GM18868 (cell line): Measurements from ENCODE around the gene KPNA1.

Source experiments
- ATAC-seq: cut with Tn5 transposase; IDR thresholded peaks from one replicate; pipeline ENCODE4 v1.9.1; 2021; ENCODE audit warnings: mild to moderate bottlenecking, moderate library complexity; ENCODE audit not compliant: unreplicated experiment

Gene KPNA1

DNA sequence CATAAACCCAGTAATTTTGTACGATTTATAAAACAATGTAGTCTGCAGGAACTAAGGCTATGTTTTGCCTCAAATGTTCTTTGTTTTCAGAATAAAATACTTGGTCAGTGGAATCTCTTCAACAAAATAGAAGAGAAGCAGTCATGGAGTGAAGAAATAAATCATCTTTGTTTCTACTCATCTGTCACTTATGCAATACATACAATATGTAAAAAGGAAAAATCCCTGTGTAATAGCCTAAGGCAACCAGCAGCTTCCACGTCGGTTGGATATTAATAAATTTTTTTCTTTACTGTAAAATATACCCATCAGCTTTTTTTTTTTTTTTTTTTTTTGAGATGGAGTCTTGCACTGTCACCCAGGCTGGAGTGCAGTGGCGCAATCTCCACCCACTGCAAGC, 93.6 kb downstream of the KPNA1 start:
- ATAC-seq, result no peak

DNA sequence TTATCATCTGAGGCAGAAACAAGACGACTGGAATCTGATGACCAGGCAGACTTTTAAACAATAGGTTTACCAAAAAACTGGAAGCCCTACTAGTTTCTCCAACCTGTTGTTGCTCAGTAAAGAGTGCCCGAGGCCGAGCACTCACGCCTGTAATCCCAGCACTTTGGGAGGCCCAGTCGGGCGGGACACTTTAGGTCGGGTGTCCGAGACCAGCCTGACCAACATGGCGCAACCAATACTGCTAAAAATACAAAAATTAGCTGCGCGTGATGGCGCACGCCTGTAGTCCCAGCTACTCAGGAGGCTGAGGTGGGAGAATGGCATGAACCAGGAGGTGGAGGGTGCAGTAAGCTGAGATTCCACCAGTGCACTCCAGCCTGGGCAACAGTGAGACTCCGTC, 97.8 kb downstream of the KPNA1 start:
- no peak for ATAC-seq

DNA sequence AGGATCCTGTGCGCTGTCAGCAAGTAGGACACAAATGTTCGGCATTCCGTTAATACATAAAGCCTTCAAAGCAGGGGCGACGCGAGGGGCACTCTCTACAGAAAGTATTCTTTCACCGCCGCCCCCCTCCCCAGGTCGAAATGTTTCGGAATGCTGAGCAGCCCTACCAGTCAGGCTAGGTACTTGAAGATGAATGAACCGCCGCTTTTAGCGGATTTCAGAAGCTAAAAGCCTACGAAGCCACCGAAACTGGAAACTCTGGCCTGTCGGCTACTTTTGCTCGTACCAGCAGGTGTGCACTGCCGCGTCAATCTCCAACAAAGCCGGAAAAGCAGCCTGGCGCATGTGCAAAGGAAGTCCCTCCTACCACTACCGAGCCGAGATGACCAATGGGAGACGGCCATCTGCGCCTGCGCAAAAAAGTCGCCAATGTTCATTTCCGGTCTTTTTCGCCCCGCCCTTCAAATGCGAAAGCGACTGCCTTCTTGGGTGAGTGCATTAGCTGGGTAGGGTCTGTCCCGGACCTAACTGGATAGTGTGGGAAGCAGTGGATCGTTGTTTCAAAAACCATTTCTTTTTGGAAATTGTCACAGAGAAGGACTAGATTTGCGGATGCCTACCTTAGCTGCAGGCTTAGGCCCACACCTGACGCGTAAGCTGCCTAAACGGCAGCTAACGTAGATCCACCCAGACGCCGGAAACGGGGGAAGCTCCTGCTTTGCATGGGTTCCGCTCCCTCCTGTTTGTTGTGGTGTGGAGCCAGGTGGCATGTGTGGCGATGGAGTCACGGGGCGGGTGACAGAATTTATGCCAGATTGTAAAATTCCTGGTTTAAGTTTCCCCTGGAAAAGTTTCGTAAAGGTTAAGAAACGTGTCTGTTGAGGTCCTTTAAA, 98.7 kb downstream of the KPNA1 start, which contains the start of gene WDR5B:
TSS of gene WDR5B (minus strand) at position 301 of the 893 bp plus-strand sequence. CDS start 534 bp downstream, outside the sequence.
- peak; percentile 81 for ATAC-seq

DNA sequence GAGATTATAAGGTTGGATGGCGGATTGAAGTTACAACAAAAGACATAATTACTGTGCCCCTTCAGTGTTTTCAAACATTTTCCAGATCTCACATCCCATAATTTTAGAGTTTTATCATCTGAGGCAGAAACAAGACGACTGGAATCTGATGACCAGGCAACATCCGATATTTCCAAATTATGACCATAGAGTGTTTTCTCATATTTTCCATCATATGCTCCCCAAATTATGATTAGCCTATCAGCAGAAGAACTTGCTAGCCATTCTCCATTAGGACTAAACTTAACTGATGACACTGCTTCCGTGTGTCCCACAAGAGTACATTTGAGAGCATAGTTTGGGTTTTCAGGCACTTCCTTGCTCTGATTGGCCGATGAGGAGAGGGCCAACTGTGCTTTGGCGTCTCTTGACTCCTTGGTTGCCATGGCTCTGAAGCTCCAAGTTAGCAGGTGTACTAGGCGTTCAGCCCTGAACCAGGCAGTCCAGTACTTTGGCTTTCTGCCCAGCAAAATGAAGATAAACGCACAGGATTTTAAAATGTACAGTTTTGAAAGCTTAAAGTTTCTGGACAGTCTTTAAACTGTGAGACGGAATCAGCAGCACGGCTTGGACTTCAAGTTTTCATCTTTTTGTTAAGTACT, 99.5 kb downstream of the KPNA1 start:
- ATAC-seq, result peak; percentile 67

DNA sequence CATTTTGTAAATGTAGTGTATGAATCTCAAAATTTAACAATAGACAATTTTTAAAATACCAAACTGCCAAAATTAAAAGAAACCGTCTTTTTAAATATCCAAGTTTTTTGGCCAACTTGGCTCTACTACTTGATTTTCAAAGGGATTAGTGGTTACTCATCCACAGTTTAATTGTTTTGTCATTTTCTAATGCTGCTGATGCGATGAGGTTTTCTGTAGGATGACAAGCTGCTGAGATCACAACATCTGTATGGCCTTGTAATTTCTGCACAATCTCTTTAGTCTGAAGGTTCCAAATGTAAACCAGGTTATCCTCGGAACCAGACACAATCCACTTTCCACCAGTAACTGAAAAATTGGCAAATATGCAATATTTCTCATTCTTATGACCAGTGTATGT, 100.3 kb downstream of the KPNA1 start:
- ATAC-seq, result no peak

DNA sequence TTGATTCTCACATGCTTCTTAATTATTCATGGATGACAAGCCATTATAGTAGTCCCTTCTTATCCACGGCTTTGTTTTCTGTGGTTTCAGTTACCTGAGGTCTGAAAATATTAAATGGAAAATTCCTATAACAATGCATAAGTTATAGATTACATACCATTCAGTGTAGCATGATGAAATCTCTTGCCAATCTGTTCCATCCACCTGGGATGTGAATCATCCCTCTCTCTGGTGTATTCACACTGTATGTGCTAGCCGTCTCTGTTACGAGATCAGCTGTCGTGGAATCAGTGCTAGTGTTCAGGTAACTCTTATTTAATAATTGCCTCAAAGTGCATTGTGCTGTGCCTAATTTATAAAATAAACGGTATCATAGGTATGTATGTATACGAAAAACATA, 104.1 kb downstream of the KPNA1 start:
- no peak for ATAC-seq

DNA sequence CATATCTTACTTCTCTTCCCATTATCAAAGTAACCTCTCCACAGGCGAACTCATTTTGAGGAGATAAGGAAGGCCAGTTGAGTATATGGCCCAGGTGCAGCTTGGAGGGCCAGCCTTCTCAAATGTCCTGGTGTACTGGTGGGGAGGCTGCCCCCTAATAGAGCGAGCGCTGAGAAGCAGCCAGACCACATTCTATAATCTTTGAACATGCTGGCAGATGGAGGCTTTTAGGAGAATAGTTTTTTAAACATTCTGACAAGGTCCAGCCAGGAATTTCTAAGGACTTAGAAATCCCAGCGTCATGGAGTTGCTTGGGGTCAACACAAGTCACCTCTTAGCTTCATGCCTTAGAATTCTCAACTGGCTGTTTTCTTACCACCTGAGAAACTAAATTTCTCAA, 104.6 kb downstream of the KPNA1 start:
- no peak for ATAC-seq

DNA sequence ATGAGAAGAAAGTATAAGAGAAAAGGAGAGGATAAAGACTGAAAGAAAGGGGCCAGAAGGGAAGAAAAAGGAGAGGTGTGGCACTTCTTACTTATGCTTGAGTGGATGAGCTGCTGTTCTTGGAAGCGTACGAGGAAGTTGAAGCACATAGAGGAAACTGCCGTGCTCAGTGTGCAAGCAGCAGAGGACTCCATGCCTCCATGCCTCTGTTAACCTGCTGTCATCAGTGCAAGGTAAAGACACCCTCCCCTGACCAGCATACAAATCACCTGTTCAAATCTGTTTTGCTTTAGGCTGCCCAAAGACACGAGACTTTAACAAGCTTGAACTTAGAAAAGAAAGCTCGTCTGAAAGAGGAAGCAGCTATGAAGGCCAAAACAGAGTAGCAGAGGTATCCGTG, 105.3 kb downstream of the KPNA1 start:
- no peak for ATAC-seq

DNA sequence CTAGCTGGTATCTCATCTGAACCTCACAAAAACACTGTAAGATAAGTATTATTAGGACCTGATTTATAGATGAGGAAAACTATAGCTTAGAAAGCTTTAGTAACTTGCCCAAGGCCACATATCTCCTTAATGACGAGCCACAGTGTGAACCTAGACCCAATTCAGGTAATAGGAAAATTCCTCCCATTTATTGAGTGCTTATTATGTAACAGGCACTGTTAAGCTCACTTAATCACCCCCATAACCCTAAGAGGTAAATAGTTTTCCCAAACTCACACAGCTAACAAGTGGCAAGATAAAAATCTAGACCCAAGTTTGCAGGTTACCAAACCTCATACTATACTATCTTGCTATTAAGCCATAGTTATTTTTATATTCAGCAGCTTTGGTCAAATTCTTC, 106.8 kb downstream of the KPNA1 start:
- ATAC-seq, result no peak

DNA sequence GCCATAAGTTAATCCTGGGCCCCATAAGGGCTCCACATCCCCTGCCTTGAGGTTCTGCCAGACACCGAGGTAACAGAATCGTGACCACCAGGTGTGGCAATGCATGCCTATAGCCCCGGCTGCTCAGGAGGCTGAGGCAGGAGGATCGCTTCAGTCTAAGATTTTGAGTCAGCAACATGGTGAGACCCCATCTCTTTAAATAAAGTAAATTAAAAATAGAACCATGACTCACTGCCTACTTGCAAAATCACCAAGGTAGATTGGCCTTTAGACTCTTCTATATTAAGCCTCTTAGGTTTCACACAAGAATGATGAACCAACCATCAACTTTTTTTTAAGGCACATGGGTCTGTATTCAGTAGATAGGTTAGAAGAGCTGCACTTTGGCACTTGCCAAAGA, 108.5 kb downstream of the KPNA1 start:
- ATAC-seq, result peak; percentile 75

DNA sequence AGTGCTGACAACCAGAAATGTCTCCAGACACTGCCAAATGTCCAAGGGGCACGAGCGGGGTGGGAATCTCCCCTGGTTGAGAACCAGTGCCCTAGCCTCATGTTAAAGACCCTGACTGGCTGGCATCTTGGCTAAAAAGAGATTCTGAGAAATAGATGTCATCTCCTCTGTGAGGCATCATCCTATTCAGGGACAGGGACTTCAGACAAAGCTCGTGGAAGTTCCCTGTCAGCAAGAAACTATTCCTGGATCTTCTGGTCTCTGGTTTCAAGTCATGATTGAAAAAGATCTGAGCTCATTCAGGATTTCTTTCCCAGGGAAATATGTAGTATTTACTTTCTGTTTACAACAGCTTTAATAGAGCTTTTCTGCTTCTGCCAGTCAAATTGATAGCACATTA, 109.7 kb downstream of the KPNA1 start:
- no peak for ATAC-seq

DNA sequence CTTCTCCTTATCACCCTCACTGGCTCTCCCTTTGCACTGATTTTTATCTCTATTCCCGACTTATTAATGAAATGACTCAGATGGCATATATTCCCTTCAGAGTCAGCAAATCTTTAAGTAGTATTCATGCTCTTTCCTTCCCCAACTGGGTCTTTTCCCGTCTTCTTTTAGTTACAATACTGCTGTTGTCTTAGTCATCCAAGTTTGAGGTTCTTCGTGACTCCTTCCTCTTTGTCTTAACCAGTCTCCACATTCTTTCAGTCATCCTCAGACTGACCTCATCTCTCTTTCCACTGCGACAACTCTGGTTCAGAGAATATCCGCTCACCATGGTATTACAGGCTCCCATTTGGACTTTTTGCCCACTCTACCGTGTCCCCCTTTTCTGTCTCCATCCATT, 111.2 kb downstream of the KPNA1 start:
- no peak for ATAC-seq

DNA sequence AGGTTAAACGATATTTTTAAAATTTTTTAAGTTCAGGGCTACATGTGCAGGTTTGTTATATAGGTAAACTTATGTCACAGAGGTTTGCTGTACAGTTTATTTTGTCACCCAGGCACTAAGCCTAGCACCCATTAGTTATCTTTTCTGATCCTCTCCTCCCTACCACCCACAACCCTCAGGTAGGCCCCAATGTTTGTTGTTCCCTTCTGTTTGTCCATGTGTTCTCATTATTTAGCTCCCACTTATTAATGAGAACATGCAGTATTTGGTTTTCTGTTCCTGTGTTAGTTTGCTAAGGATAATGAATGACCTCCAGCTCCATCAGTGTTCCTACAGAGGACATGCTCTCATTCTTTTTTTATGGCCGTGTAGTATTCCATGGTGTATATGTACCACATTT, 115.8 kb downstream of the KPNA1 start:
- no peak for ATAC-seq

DNA sequence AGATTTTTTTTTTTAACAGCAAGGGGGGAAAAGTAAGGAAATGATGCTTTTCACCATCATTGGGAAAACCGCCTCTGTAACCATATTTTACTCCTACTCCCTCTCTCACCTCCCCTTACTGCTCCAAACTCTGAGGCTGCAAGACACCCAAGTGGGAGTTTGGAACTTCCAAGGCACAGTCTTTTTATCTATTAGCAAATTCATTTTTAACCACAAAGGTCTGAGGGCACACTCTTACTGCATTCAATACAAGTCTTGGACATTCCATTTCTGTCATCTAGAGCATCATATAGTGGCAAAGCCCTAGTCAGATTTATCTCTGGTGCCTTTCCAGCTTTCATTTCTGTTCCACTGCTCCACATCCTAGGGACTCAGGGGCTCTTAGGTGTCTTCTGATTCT, 117.5 kb downstream of the KPNA1 start:
- ATAC-seq, result no peak

DNA sequence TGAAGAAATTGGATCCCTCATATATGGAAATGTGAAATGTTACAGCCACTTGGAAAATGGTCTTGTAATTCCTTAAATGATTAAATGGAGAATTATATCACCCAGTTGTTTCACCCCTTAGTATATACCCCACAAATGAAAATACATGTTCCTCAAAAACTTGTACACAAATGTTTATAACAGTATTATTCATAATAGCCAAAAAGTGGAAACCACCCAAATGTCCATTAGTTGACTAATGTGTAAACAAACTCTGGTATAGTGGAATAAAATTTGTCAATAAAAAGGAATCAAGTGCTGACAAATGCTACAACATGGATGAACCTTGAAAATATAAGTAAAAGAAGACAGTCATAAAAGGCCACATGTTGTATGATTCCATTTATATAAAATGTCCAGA, 118.2 kb downstream of the KPNA1 start:
- no peak for ATAC-seq

DNA sequence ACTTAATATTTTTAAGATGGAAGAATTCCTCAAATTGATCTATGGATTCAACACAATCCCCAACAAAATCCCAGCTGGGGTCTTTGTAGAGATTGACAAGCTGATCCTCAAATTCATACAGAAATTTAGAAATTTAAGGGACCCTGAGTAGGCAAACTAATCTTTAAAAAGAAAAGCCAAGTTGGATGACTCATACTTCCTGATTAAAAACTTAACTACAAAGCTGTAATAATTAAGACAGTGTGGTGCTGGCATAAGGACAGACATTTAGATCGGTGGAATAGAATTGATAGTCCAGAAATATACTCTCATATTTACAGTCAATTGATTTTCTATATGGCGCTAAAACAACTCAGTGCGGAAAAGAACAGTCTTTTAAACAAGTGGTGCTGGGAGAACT, 119.2 kb downstream of the KPNA1 start:
- no peak for ATAC-seq

DNA sequence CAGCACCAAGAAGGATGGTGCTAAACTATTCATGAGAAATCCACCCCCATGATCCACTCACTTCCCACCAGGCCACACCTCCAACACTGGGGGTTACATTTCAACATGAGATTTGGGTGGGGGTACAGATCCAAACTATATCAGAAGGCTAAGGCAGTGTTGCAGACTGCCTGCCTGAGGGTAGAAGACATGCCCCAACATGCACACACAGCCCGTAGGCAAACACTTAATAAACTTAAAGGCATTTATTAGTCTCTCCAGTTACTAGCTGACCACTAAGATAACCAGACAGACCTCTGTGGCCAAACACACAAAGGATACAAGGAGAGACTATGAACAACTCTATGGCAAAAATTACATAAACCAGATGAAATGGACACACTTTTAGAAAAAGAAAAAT, 120.6 kb downstream of the KPNA1 start:
- ATAC-seq, result no peak

DNA sequence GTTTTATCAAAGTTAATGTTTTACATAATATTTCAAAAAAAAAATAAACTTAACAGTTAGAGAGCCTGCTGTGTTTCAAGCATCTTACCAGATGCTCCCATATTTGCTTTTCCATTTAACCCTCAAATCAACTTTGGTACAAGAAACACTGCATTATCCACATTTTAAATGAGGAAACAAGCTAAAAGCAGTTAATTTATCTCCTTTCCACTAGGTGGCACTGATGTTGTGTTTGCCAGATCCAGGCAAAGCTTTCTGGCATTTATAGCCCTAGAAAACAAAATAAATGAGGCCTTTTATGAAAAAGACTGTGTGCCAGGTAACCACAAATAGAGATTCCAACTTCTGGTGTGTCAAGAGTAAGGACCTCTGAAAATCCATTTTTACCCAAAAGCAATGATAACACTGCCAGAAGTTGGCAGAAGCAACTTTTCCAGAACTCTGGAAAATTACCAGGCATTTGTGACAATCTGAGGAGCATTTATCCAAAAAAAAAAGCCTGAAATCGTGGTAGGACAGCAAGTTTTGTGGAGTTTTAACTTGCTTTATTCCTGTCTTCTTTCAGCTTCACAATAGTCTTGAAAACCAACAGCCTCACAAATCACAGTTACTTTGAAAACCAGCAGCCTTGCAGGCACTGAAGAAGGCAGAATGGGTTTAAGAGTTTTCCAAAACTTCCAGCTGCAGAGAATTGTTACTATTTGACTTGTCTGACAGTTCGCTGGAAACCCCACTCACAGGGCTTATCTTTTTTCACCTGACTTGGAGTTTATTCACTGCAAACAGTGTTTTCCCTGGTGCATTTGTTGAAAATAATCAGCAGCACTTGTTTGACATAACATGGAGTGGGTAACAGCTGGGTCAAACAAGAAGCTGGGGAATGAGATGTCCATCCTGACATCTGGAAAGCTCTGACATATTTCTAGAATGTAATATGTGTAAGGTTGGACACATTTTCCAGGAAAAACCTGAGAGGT, 121.6 kb downstream of the KPNA1 start:
- no peak for ATAC-seq

DNA sequence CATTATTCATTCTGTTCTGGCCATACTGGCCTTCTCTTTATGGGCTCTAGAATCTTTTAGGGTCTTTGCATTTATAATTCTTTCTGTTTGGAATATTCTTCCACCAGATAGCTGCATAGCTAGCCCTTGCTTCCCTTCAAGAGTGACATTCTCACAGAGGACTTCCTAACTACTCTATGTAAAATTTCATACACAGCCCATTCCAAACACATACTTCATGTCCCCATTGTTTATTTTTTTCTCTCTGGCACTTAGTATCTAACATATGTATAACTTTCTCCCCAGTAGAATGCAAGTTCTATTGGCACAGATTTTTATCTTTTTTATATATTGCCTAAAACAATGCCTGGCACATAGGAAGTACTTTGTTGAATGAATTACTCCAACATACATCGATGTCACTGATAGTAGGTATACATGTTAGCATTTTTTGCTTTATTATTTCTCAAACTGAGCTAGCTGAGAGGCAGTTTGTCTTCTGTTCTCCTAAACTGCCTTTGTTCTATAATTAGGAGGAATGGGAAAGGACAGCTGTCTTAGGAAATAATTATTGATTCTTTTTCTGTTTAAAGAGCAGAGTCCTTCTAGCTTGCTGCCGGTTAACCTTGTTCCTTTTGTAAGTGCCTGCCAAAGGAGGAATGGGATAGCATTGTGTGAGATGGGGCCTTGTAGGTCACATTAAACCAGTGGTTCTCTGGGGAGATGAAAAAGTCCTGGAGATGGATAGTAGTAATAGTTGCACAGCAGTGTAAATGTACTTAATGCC, 122.9 kb downstream of the KPNA1 start:
- ATAC-seq, result no peak

DNA sequence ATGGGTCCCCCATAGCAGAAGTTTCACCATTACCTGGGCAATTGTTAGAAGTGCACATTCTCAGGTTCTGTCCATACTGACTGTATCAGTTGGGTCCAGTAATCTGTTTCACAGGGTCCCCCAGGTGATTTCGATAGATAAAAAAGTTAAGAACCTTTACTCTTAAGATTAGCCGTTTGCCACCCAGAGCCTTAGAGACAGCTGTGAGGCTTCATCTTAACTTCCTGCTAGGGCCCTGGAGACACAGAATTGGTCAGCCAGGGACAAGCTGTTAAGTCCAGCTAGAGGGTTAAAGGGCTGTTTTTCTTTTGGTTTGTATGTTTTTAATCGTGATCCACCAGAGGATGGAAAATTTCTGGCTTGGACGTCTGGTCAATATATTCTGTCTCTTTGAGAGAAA, 124.1 kb downstream of the KPNA1 start:
- ATAC-seq, result no peak
